HepG2 (cell line): ENCODE data around the gene OR9A2. TPM values are rescaled to one million over a fixed set of nuclear protein-coding genes. Genes with fewer than 3 reads are reported as not detected.

Source experiments
- ATAC-seq: fragments of 200-7000 bp; cut with Tn5 transposase; 3 replicates; pipeline ENCODE4 v1.9.1; 2020; ENCODE audit warnings: mild to moderate bottlenecking, moderate library complexity
- BruUV-seq: library from RNA; stranded (reverse); fragments of 400-500 nt; replicated peaks from 2 replicates; lab custom pipeline; 2021; lab: Mats Ljungman, UMichigan
- CTCF ChIA-PET: fragments of 300-600 bp; formaldehyde crosslinking; extraction: SDS; loops from one replicate; lab custom pipeline; 2021; ENCODE audit warnings: low total read pairs, inconsistent platforms, low intra/inter-chr PET ratio; lab: Yijun Ruan, JAX
- POLR2A ChIA-PET: fragments of 350-600 bp; sonication (Branson Sonifier 250); formaldehyde crosslinking; loops from one replicate; lab custom pipeline; 2020; ENCODE audit warnings: antibody characterized with exemption, inconsistent platforms; lab: Yijun Ruan, JAX
- DNase-seq: peaks from one replicate; pipeline ENCODE4 v3.0.0-alpha.2; 2015; ENCODE audit warnings: low spot score
- FAIRE-seq: peaks from 3 replicates; lab custom pipeline; 2011; peaks lifted over from hg19 to GRCh38; lab: Jason Lieb, UNC
- H2AFZ ChIP-seq: one replicate; pipeline ENCODE4 v1.6.1; 2011; ENCODE audit warnings: low read length, inconsistent platforms
- H3K27ac ChIP-seq: fragments of 300-600 bp; 3 replicates; pipeline ENCODE4 v1.8.0; 2011; ENCODE audit warnings: mixed run types, mild to moderate bottlenecking, mixed read lengths, low read length, inconsistent platforms; ENCODE audit not compliant: insufficient read depth; ENCODE audit errors: extremely low read length
- H3K27me3 ChIP-seq, 2 experiments: fragments of 200-600 bp in 1 of 2; 2 replicates in 1 of 2; 3 replicates in 1 of 2; pipeline versions ENCODE4 v1.6.0 to v1.8.0; 2011; ENCODE audit warnings: low read length in 2 of 2, mild to moderate bottlenecking in 2 of 2, moderate library complexity in 2 of 2, inconsistent platforms in 1 of 2; ENCODE audit not compliant: insufficient read depth in 2 of 2, control insufficient read depth in 1 of 2
- H3K36me3 ChIP-seq, 2 experiments: fragments of 200-600 bp in 1 of 2; replicated peaks in 1 of 2; 2 replicates in 1 of 2; 3 replicates in 1 of 2; pipeline versions ENCODE4 v1.5.1 to v1.8.0; 2011; ENCODE audit warnings: low read length in 2 of 2, inconsistent platforms in 1 of 2; ENCODE audit not compliant: insufficient read depth in 2 of 2, control insufficient read depth in 1 of 2
- H3K4me1 ChIP-seq: 2 replicates; pipeline ENCODE4 v1.5.1; 2012; ENCODE audit warnings: low read length, inconsistent platforms; ENCODE audit not compliant: insufficient read depth
- H3K4me2 ChIP-seq: 2 replicates; pipeline ENCODE4 v1.6.0; 2011; ENCODE audit warnings: low read depth, low read length, inconsistent platforms
- H3K4me3 ChIP-seq, 3 experiments: fragments of 200-600 bp in 1 of 3; sonication (generic), shearing (Covaris generic) in 1 of 3; replicated peaks in 1 of 3; 2 replicates each; pipeline ENCODE4 v1.5.1; 2011 to 2016; ENCODE audit warnings: low read length in 3 of 3, inconsistent platforms in 2 of 3, low read depth in 2 of 3, mild to moderate bottlenecking in 2 of 3, control low read depth in 1 of 3, mixed read lengths in 1 of 3; ENCODE audit not compliant: insufficient read depth in 1 of 3
- H3K79me2 ChIP-seq: one replicate; pipeline ENCODE4 v1.6.1; 2011; ENCODE audit warnings: low read length, inconsistent platforms; ENCODE audit not compliant: insufficient read depth
- H3K9ac ChIP-seq: 2 replicates; pipeline ENCODE4 v1.6.0; 2011; ENCODE audit warnings: mild to moderate bottlenecking, low read depth, low read length, inconsistent platforms; ENCODE audit not compliant: insufficient read depth
- H3K9me3 ChIP-seq: 2 replicates; pipeline ENCODE4 v1.5.1; 2012; ENCODE audit warnings: mild to moderate bottlenecking, low read length
- H4K20me1 ChIP-seq: 2 replicates; pipeline ENCODE4 v1.6.0; 2011; ENCODE audit warnings: inconsistent platforms, mild to moderate bottlenecking, low read length, moderate library complexity; ENCODE audit not compliant: insufficient read depth
- CHCHD3 ChIP-seq: sonication (generic); formaldehyde crosslinking; IDR thresholded peaks from 2 replicates; pipeline ENCODE4 v1.8.0; 2022; ENCODE audit warnings: mild to moderate bottlenecking, missing genetic modification reagents, moderate library complexity
- KDM2A ChIP-seq: sonication (generic); formaldehyde crosslinking; IDR thresholded peaks from 2 replicates; pipeline ENCODE4 v1.4.0; 2020; ENCODE audit warnings: low read depth, missing genetic modification reagents, borderline replicate concordance
- MZF1 ChIP-seq: sonication (generic); formaldehyde crosslinking; IDR thresholded peaks from 2 replicates; pipeline ENCODE4 v1.8.1; 2023; ENCODE audit warnings: mild to moderate bottlenecking, missing genetic modification reagents, borderline replicate concordance
- PHF21A ChIP-seq: sonication (generic); formaldehyde crosslinking; IDR thresholded peaks from 2 replicates; pipeline ENCODE4 v1.5.0; 2020; ENCODE audit warnings: mild to moderate bottlenecking, missing genetic modification reagents
- SAP130 ChIP-seq: IDR thresholded peaks from 2 replicates; pipeline ENCODE4 v1.6.1; 2016; ENCODE audit warnings: low read depth
- ZNF350 ChIP-seq: sonication (generic); formaldehyde crosslinking; IDR thresholded peaks from 2 replicates; pipeline ENCODE4 v1.4.0; 2020; ENCODE audit warnings: mild to moderate bottlenecking, low read depth, missing genetic modification reagents, borderline replicate concordance
- ZNF773 ChIP-seq: sonication (generic); formaldehyde crosslinking; IDR thresholded peaks from 2 replicates; pipeline ENCODE4 v1.4.0; 2020; ENCODE audit warnings: missing genetic modification reagents, borderline replicate concordance
- WGBS: methylation state at CpG from one replicate; pipeline ENCODE4 v1.1.6; 2017; ENCODE audit warnings: low lambda C conversion rate; 5-methylcytosine and 5-hydroxymethylcytosine counted together
- in situ Hi-C: cut with HindIII; loops from 2 replicates; pipeline ENCODE4 v1.10.0; 2017; ENCODE audit warnings: low pct_unique_long_range_greater_than_20kb; ENCODE audit not compliant: extremely low pct_ligation_motif_present
- intact Hi-C: fragments of 100-400 bp; cut with micrococcal nuclease; formaldehyde crosslinking; loops from one replicate; pipeline ENCODE4 v1.10.0; 2022; ENCODE audit not compliant: unreplicated experiment
- polyA plus RNA-seq, 8 experiments: library from polyadenylated mRNA; depleted of rRNA in 3 of 8; stranded (reverse) in 7 of 8; unstranded in 1 of 8; fragments of >200 nt; fragmentation: Illumina TruSeq in 4 of 8; extraction: Trizol in 4 of 8; gene quantifications; 2 replicates each; pipeline versions ENCODE4 v1.2.1 to v1.2.3, GENCODE V29; 2011 to 2016; ENCODE audit warnings: low read depth in 4 of 8, missing spikeins in 1 of 8, mixed read lengths in 1 of 8; ENCODE audit not compliant: insufficient read depth in 1 of 8
- total RNA-seq, 5 experiments: library from RNA; depleted of rRNA; stranded (reverse); fragments of >200 nt; fragmentation: Illumina TruSeq; extraction: Trizol; gene quantifications; 2 replicates each; pipeline ENCODE4 v1.2.3, GENCODE V29; 2016; ENCODE audit warnings: low read depth in 1 of 5
- TF ChIP-seq, protein P1 (sequence below): sonication (generic); formaldehyde crosslinking; IDR thresholded peaks from 2 replicates; pipeline ENCODE4 v1.4.0; 2020; ENCODE audit warnings: missing genetic modification reagents
- TF ChIP-seq, protein P2 (sequence below): IDR thresholded peaks from 2 replicates; pipeline ENCODE4 v1.6.1; 2016; ENCODE audit warnings: low read depth
- TF ChIP-seq, protein P3 (sequence below): sonication (generic); formaldehyde crosslinking; IDR thresholded peaks from 2 replicates; pipeline ENCODE4 v1.5.0; 2020; ENCODE audit warnings: mild to moderate bottlenecking, missing genetic modification reagents, moderate library complexity

Gene OR9A2
- total and polyA plus RNA-seq, 2 of the 13 experiments (the other 11 are each of a cell fraction or from before 2014, with no cell fraction given), result not detected

DNA sequence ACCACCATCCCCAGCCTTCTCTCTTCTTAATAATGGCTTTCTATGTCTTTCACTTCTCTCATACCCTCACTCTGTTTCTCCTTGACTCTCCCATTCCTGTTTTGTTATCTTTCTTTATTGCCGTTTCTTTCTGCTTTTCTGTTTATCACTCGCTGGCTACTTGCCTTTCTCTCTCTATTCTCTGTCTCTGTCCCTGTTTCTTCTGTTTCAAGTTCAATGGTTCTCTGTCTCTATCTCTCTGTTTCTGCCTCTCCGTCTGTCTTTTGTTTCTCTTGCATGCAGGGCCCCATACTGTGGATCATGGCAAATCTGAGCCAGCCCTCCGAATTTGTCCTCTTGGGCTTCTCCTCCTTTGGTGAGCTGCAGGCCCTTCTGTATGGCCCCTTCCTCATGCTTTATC, 25.1 kb upstream of the OR9A2 start, which contains the start of gene OR6V1 (continued):
- TF ChIP-seq, protein P1, sequence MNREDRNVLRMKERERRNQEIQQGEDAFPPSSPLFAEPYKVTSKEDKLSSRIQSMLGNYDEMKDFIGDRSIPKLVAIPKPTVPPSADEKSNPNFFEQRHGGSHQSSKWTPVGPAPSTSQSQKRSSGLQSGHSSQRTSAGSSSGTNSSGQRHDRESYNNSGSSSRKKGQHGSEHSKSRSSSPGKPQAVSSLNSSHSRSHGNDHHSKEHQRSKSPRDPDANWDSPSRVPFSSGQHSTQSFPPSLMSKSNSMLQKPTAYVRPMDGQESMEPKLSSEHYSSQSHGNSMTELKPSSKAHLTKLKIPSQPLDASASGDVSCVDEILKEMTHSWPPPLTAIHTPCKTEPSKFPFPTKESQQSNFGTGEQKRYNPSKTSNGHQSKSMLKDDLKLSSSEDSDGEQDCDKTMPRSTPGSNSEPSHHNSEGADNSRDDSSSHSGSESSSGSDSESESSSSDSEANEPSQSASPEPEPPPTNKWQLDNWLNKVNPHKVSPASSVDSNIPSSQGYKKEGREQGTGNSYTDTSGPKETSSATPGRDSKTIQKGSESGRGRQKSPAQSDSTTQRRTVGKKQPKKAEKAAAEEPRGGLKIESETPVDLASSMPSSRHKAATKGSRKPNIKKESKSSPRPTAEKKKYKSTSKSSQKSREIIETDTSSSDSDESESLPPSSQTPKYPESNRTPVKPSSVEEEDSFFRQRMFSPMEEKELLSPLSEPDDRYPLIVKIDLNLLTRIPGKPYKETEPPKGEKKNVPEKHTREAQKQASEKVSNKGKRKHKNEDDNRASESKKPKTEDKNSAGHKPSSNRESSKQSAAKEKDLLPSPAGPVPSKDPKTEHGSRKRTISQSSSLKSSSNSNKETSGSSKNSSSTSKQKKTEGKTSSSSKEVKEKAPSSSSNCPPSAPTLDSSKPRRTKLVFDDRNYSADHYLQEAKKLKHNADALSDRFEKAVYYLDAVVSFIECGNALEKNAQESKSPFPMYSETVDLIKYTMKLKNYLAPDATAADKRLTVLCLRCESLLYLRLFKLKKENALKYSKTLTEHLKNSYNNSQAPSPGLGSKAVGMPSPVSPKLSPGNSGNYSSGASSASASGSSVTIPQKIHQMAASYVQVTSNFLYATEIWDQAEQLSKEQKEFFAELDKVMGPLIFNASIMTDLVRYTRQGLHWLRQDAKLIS, result no peak
- TF ChIP-seq, all 625 proteins: peak for 0

GRCh38 chr7:143050931-143051330, 24.0 kb upstream of the OR9A2 start:
- POLR2A ChIA-PET, result no interaction called here
- Histone ChIP-seq H3K4me2 (no peak overlapping the region), H3K79me2 (no peaks in the 10 kb centered on the region), H2AFZ (no peak overlapping the region), H3K4me3 (no peak overlapping the region), H3K9ac (no peak overlapping the region), H3K9me3 (no peaks in the 10 kb centered on the region), H3K36me3 (no peaks in the 10 kb centered on the region), H3K4me1 (no peaks in the 10 kb centered on the region), H3K27ac (no peak overlapping the region), H4K20me1 (no peaks in the 10 kb centered on the region), H3K27me3 (peaks cover 0 to 9% of the 10 kb centered on the region in 2 experiments; a peak in 3 of 5 replicates)
- CTCF ChIA-PET, result no interaction called here
- in situ Hi-C loops, result no loop called here
- TF ChIP-seq KDM2A (CRISPR knock-in tag), result no peak
- no peak for TF ChIP-seq PHF21A (CRISPR knock-in tag)
- no peak for TF ChIP-seq CHCHD3 (CRISPR knock-in tag)
- TF ChIP-seq SAP130 (CRISPR knock-in tag), result no peak
- TF ChIP-seq, protein P2, sequence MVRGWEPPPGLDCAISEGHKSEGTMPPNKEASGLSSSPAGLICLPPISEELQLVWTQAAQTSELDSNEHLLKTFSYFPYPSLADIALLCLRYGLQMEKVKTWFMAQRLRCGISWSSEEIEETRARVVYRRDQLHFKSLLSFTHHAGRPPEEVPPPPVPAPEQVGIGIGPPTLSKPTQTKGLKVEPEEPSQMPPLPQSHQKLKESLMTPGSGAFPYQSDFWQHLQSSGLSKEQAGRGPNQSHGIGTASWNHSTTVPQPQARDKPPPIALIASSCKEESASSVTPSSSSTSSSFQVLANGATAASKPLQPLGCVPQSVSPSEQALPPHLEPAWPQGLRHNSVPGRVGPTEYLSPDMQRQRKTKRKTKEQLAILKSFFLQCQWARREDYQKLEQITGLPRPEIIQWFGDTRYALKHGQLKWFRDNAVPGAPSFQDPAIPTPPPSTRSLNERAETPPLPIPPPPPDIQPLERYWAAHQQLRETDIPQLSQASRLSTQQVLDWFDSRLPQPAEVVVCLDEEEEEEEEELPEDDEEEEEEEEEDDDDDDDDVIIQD (CRISPR knock-in tag), result no peak
- no peak for TF ChIP-seq ZNF350 (CRISPR knock-in tag)
- TF ChIP-seq, protein P3, sequence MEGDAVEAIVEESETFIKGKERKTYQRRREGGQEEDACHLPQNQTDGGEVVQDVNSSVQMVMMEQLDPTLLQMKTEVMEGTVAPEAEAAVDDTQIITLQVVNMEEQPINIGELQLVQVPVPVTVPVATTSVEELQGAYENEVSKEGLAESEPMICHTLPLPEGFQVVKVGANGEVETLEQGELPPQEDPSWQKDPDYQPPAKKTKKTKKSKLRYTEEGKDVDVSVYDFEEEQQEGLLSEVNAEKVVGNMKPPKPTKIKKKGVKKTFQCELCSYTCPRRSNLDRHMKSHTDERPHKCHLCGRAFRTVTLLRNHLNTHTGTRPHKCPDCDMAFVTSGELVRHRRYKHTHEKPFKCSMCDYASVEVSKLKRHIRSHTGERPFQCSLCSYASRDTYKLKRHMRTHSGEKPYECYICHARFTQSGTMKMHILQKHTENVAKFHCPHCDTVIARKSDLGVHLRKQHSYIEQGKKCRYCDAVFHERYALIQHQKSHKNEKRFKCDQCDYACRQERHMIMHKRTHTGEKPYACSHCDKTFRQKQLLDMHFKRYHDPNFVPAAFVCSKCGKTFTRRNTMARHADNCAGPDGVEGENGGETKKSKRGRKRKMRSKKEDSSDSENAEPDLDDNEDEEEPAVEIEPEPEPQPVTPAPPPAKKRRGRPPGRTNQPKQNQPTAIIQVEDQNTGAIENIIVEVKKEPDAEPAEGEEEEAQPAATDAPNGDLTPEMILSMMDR, result no peak
- no peak for TF ChIP-seq ZNF773 (CRISPR knock-in tag)
- no peak for TF ChIP-seq MZF1 (CRISPR knock-in tag)
- WGBS, result 50% methylated on average over 7 of the region's 9 CpGs
- no peak for DNase-seq
- intact Hi-C loops, result no loop called here
- no peak for FAIRE-seq
- no TSS peak for BruUV-seq
- ATAC-seq, result no peak
